GM19455 (cell line): ENCODE data around the gene NATD1.
"Not testable (repeated sequence)": the region's sequence is repeated elsewhere in the genome, so short reads cannot be mapped to it uniquely, and the experiment has no call there.

Source experiments
- ATAC-seq: cut with Tn5 transposase; IDR thresholded peaks from one replicate; pipeline ENCODE4 v1.9.1; 2021; ENCODE audit not compliant: unreplicated experiment

The NATD1 gene

GRCh38 chr17:21247552-21248258 is 5.5 kb downstream of the NATD1 start:
- ATAC-seq, result no peak

- ATAC-seq, result no peak
Observed at GRCh38 chr17:21246698-21247097, 6.5 kb downstream of the NATD1 start.

GRCh38 chr17:21245639-21246084 is 7.5 kb downstream of the NATD1 start:
- no peak for ATAC-seq

- no peak for ATAC-seq
Observed at GRCh38 chr17:21243516-21244303, 9.5 kb downstream of the NATD1 start.

- ATAC-seq, result no peak
Observed at GRCh38 chr17:21242780-21243515, 10.3 kb downstream of the NATD1 start.

GRCh38 chr17:21242026-21242697 is 11.0 kb downstream of the NATD1 start:
- ATAC-seq, result no peak

- no peak for ATAC-seq
Observed at GRCh38 chr17:21241564-21241963, 11.6 kb downstream of the NATD1 start.

- ATAC-seq, result no peak
Observed at GRCh38 chr17:21240369-21241055, 12.7 kb downstream of the NATD1 start.

- ATAC-seq, result no peak
Observed at GRCh38 chr17:21239680-21240368, 13.4 kb downstream of the NATD1 start.

GRCh38 chr17:21235921-21236320 is 17.3 kb downstream of the NATD1 start:
- no peak for ATAC-seq

GRCh38 chr17:21233581-21234347 is 19.4 kb downstream of the NATD1 start:
- ATAC-seq, result no peak

GRCh38 chr17:21232033-21232749 is 21.0 kb downstream of the NATD1 start:
- no peak for ATAC-seq

GRCh38 chr17:21231533-21231932 is 21.7 kb downstream of the NATD1 start:
- ATAC-seq, result no peak

- ATAC-seq, result no peak
Observed at GRCh38 chr17:21228845-21229244, 24.4 kb downstream of the NATD1 start.

GRCh38 chr17:21228111-21228510 is 25.1 kb downstream of the NATD1 start:
- no peak for ATAC-seq

- ATAC-seq, result not testable (repeated sequence)
Observed at GRCh38 chr17:21227277-21227676, 25.9 kb downstream of the NATD1 start.

GRCh38 chr17:21223086-21223485 is 30.1 kb downstream of the NATD1 start:
- no peak for ATAC-seq

GRCh38 chr17:21218831-21219380 is 34.3 kb downstream of the NATD1 start:
- no peak for ATAC-seq
